ENCODE data around the gene SRRT.
A peak's percentile ranks its signal among the peaks of the same experiment; 100 is the strongest.

The SRRT gene

DNA sequence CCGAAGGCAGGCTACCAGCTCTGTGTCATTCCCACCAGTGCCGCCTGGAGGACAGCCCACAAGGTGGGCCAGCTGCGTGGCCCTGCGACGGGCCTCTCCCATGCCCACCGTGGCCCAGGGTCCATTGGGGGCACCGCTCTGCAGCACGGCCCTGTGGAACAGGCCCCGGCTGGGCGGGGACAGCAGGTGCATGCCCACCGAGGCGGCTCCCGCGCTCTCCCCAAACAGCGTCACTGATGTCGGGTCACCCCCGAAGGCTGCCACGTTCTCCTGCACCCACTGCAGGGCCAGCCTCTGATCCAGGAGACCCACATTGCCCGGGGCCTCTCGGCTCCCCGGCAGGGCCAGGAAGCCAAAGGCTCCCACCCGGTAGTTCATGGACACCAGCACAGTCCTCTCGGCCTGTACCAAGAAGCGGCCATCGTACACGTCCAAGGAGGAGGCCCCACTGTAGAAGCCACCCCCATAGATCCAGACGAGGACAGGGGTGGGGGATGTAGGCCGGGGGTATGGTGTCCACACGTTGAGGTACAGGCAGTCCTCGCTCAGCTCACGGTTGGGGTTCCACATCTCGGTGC lies 18.5 kb downstream of the SRRT start:
- H3K9ac ChIP-seq (ENCODE audit: low read length): no peak overlapping the region
- H3K36me3 ChIP-seq (ENCODE audit: insufficient read depth, low read length): peaks cover 5% of the 10 kb centered on the region
- no peak for TF ChIP-seq EZH2 (IDR thresholded peaks at IDR 0.05; ENCODE audit: borderline replicate concordance, low read length)
- TF ChIP-seq, protein P1, sequence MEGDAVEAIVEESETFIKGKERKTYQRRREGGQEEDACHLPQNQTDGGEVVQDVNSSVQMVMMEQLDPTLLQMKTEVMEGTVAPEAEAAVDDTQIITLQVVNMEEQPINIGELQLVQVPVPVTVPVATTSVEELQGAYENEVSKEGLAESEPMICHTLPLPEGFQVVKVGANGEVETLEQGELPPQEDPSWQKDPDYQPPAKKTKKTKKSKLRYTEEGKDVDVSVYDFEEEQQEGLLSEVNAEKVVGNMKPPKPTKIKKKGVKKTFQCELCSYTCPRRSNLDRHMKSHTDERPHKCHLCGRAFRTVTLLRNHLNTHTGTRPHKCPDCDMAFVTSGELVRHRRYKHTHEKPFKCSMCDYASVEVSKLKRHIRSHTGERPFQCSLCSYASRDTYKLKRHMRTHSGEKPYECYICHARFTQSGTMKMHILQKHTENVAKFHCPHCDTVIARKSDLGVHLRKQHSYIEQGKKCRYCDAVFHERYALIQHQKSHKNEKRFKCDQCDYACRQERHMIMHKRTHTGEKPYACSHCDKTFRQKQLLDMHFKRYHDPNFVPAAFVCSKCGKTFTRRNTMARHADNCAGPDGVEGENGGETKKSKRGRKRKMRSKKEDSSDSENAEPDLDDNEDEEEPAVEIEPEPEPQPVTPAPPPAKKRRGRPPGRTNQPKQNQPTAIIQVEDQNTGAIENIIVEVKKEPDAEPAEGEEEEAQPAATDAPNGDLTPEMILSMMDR (IDR thresholded peaks at IDR 0.05; ENCODE audit: low read length): no peak
- no peaks in the 10 kb centered on the region for H3K9me2 ChIP-seq (ENCODE audit: low read depth, low read length)
- H2AFZ ChIP-seq (ENCODE audit: low read length): no peak overlapping the region
- H3K4me1 ChIP-seq (ENCODE audit: insufficient read depth, low read length, severe bottlenecking): peaks cover 33% of the 10 kb centered on the region
- H3K27ac ChIP-seq (ENCODE audit: low read depth, low read length, poor library complexity, severe bottlenecking): no peak overlapping the region
- no peaks in the 10 kb centered on the region for H3K9me3 ChIP-seq (ENCODE audit: low read length)
- no peaks in the 10 kb centered on the region for H3K79me2 ChIP-seq (ENCODE audit: insufficient read depth, low read length)
- 0 out of 2 replicates have a peak, but pooled peaks cover 4% of the 10 kb centered on the region for H3K27me3 ChIP-seq (ENCODE audit: insufficient read depth, low read length)
- 0 out of 2 replicates have a peak, but pooled peaks cover 2% of the 10 kb centered on the region for H3F3A ChIP-seq (ENCODE audit: insufficient read depth, low read length)
- no peak overlapping the region for H3K4me2 ChIP-seq (ENCODE audit: low read length)
- no peak overlapping the region for H3K4me3 ChIP-seq (ENCODE audit: low read depth, low read length, poor library complexity, severe bottlenecking)
- H4K20me1 ChIP-seq (ENCODE audit: insufficient read depth, low read length): no peaks in the 10 kb centered on the region

DNA sequence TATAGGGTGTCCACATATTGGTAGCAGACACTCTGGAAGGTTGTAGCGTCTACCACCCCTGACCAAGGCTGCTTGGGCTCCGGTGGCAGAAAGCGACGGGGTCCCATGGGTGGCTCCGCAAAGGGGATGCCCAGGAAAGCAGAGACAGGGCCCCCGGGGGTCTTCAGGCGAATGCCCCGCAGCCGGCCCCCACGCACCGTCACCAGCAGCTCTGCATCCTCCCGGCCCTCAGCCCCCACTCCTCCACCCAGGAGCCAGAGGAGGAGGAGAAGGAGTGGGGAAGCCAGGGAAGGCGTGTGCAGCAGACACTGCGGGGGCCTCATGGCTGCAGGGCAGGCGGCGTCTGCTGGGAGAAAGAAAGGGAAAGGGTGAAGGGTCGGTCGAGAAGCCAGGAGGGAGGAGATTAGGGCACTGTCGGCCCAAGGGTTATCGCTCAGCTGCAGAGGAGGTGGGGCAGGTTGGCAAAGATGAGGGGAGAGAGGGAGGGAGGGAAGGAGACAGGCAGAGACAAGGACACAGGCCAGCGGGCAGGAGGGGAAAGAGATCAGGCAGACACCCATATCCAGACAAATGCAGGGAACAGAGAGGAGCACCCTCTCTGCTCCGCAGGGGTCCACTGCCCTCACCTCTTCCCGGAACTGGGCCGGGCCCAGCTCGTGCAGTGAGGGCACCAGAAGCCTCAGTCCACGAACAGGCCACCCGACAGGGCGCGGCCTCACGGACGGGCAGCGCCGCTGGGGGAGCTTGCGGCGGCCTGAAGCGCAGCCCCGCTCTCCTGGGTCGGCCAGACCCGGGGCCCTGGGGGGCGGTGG lies 19.2 kb downstream of the SRRT start:
- Histone ChIP-seq H3K4me3 (ENCODE audit: low read depth, low read length, poor library complexity, severe bottlenecking) (no peak overlapping the region), H3K9me2 (ENCODE audit: low read depth, low read length) (no peaks in the 10 kb centered on the region), H4K20me1 (ENCODE audit: insufficient read depth, low read length) (no peaks in the 10 kb centered on the region), H3K27ac (ENCODE audit: low read depth, low read length, poor library complexity, severe bottlenecking) (no peak overlapping the region), H3K36me3 (ENCODE audit: insufficient read depth, low read length) (no peaks in the 10 kb centered on the region; the same call in 1 of the 2 replicates), H3K4me2 (ENCODE audit: low read length) (no peak overlapping the region), H3K9ac (ENCODE audit: low read length) (no peak overlapping the region), H2AFZ (ENCODE audit: low read length) (no peak overlapping the region), H3K9me3 (ENCODE audit: low read length) (no peaks in the 10 kb centered on the region), H3K4me1 (ENCODE audit: insufficient read depth, low read length, severe bottlenecking) (peaks cover 26% of the 10 kb centered on the region), H3K79me2 (ENCODE audit: insufficient read depth, low read length) (no peaks in the 10 kb centered on the region), H3F3A (ENCODE audit: insufficient read depth, low read length) (no peaks in the 10 kb centered on the region), H3K27me3 (ENCODE audit: insufficient read depth, low read length) (0 out of 2 replicates have a peak, but pooled peaks cover 4% of the 10 kb centered on the region)
- TF ChIP-seq, protein P1 (IDR thresholded peaks at IDR 0.05; ENCODE audit: low read length): no peak
- TF ChIP-seq EZH2 (IDR thresholded peaks at IDR 0.05; ENCODE audit: borderline replicate concordance, low read length): no peak

DNA sequence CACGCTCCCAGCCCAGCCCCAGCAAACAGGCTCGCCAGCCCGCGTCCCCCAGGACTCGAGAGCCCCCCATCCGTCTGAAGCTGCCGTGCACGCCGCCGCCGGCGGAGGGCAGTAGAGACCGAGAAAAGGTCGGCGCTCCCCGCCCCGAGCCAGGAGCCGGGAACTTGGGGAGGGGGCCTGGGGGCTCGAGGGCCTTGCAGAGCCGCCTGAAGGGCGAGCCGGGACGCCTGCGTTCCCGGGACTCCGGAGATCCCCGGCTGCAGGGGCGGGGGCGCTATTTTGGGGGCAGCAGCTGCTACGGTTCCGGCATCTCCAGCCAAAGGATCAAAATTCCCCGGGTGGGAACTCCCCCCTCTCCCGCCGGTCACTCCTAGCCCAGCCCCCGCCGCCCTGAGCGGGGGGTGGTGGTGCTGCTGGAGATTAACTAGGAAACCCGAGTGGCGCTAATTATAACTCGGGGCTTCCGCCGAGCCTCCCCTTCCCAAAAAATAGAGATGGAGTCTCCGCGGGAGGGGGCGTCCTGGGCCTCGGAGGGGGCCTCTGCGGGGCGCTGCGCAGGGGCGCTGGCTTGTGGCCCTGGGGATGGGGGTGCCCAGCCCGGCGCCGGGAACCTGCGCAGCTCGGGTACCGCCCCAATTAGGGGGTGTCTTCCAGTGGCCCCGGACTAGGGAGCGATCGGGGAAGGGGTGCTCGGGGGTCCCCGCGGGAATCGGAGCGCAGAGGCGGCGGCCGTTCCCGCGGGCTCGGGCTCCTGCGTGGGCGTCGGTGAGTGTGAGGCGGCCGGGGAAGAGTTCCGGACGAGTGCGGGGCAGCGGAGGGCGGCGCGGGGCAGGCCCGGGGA lies 20.2 kb downstream of the SRRT start:
- H2AFZ ChIP-seq (ENCODE audit: low read length): no peak overlapping the region
- no peak overlapping the region for H3K27ac ChIP-seq (ENCODE audit: low read depth, low read length, poor library complexity, severe bottlenecking)
- H3K4me3 ChIP-seq (ENCODE audit: low read depth, low read length, poor library complexity, severe bottlenecking): no peak overlapping the region

More for the DNA sequence above, 20.2 kb downstream of the SRRT start:
- Histone ChIP-seq H3K79me2 (ENCODE audit: insufficient read depth, low read length) (no peaks in the 10 kb centered on the region), H3K9me2 (ENCODE audit: low read depth, low read length) (no peaks in the 10 kb centered on the region), H3K36me3 (ENCODE audit: insufficient read depth, low read length) (no peaks in the 10 kb centered on the region), H3K4me2 (ENCODE audit: low read length) (no peak overlapping the region; the same call in 1 of the 2 replicates), H3K27me3 (ENCODE audit: insufficient read depth, low read length) (0 out of 2 replicates have a peak, but pooled peaks cover 4% of the 10 kb centered on the region), H3K9me3 (ENCODE audit: low read length) (no peaks in the 10 kb centered on the region), H3F3A (ENCODE audit: insufficient read depth, low read length) (no peaks in the 10 kb centered on the region), H3K4me1 (ENCODE audit: insufficient read depth, low read length, severe bottlenecking) (peaks cover 21% of the 10 kb centered on the region), H4K20me1 (ENCODE audit: insufficient read depth, low read length) (no peaks in the 10 kb centered on the region), H3K9ac (ENCODE audit: low read length) (no peak overlapping the region)
- TF ChIP-seq, protein P1 (IDR thresholded peaks at IDR 0.05; ENCODE audit: low read length): peak; percentile 93
- no peak for TF ChIP-seq EZH2 (IDR thresholded peaks at IDR 0.05; ENCODE audit: borderline replicate concordance, low read length)

Data from OCI-LY1 (cell line).